GM23338 (cell line): Measurements from ENCODE around the gene CNOT4. TPM values are rescaled to one million over a fixed set of nuclear protein-coding genes. Genes with fewer than 3 reads are reported as not detected.

Experiments
- ATAC-seq: fragments of 200-7000 bp; cut with Tn5 transposase; 3 replicates; pipeline ENCODE4 v1.9.1; 2020
- DNase-seq: peaks from one replicate; pipeline ENCODE4 v3.0.0-alpha.2; 2015; ENCODE audit warnings: low spot score
- H2AFZ ChIP-seq: fragments of 200-600 bp; sonication (generic); 2 replicates; pipeline ENCODE4 v1.8.0; 2016; ENCODE audit warnings: antibody characterized with exemption, mild to moderate bottlenecking, moderate library complexity
- H3F3A ChIP-seq: fragments of 200-600 bp; sonication (generic); replicated peaks from 2 replicates; pipeline ENCODE4 v1.8.0; 2017; ENCODE audit warnings: antibody characterized with exemption, mixed run types, low read depth
- H3K27ac ChIP-seq: fragments of 200-600 bp; sonication (generic); 2 replicates; pipeline ENCODE4 v1.6.1; 2016; ENCODE audit warnings: low read depth
- H3K27me3 ChIP-seq: fragments of 200-600 bp; sonication (generic); 2 replicates; pipeline ENCODE4 v1.8.0; 2016; ENCODE audit warnings: mild to moderate bottlenecking, mixed run types, moderate library complexity; ENCODE audit not compliant: insufficient read depth
- H3K36me3 ChIP-seq: fragments of 200-600 bp; sonication (generic); 2 replicates; pipeline ENCODE4 v1.8.0; 2016; ENCODE audit warnings: mild to moderate bottlenecking; ENCODE audit not compliant: insufficient read depth
- H3K4me1 ChIP-seq: fragments of 200-600 bp; sonication (generic); 2 replicates; pipeline ENCODE4 v1.8.0; 2016; ENCODE audit warnings: mild to moderate bottlenecking, moderate library complexity; ENCODE audit not compliant: insufficient read depth
- H3K4me2 ChIP-seq: fragments of 200-600 bp; sonication (generic); 2 replicates; pipeline ENCODE4 v1.7.1; 2017; ENCODE audit warnings: mixed run types
- H3K4me3 ChIP-seq: fragments of 200-600 bp; sonication (generic); 2 replicates; pipeline ENCODE4 v1.6.1; 2016; ENCODE audit warnings: mixed run types
- H3K79me2 ChIP-seq: fragments of 200-600 bp; sonication (generic); replicated peaks from 2 replicates; pipeline ENCODE4 v1.8.0; 2017; ENCODE audit warnings: mild to moderate bottlenecking; ENCODE audit not compliant: insufficient read depth
- H3K9me2 ChIP-seq: fragments of 200-600 bp; sonication (generic); 2 replicates; pipeline ENCODE4 v1.8.0; 2017; ENCODE audit not compliant: insufficient read depth
- H4K20me1 ChIP-seq: fragments of 200-600 bp; sonication (generic); replicated peaks from 2 replicates; pipeline ENCODE4 v1.8.0; 2017; ENCODE audit warnings: mild to moderate bottlenecking; ENCODE audit not compliant: insufficient read depth
- H3K27ac Mint-ChIP-seq: 2 replicates; pipeline ENCODE4 v1.8.0; 2020; ENCODE audit warnings: inconsistent platforms, mild to moderate bottlenecking, moderate library complexity, mixed read lengths
- H3K27me3 Mint-ChIP-seq: 3 replicates; pipeline ENCODE4 v1.8.0; 2022; ENCODE audit warnings: low read depth, mild to moderate bottlenecking, moderate library complexity, mixed read lengths, inconsistent platforms; ENCODE audit not compliant: insufficient read depth, poor library complexity
- H3K36me3 Mint-ChIP-seq: 3 replicates; pipeline ENCODE4 v1.8.0; 2021; ENCODE audit warnings: low read depth, mild to moderate bottlenecking, inconsistent platforms, moderate library complexity, mixed read lengths
- H3K4me1 Mint-ChIP-seq: 3 replicates; pipeline ENCODE4 v1.8.0; 2020; ENCODE audit warnings: mild to moderate bottlenecking, inconsistent platforms, mixed read lengths
- H3K4me3 Mint-ChIP-seq: 3 replicates; pipeline ENCODE4 v1.8.0; 2021; ENCODE audit warnings: moderate library complexity, mild to moderate bottlenecking, inconsistent platforms, mixed read lengths
- H3K9me3 Mint-ChIP-seq: 3 replicates; pipeline ENCODE4 v1.8.0; 2020; ENCODE audit warnings: moderate library complexity, mild to moderate bottlenecking, inconsistent platforms, mixed read lengths
- CREB1 ChIP-seq: fragments of 250-450 bp; sonication (Bioruptor Pico); IDR thresholded peaks from 2 replicates; pipeline ENCODE4 v1.5.0; 2020; ENCODE audit warnings: low read depth, mild to moderate bottlenecking, moderate library complexity
- CTCF ChIP-seq, 2 experiments: fragments of 200-600 bp in 1 of 2; sonication (generic) in 1 of 2; conservative IDR thresholded peaks; 2 replicates each; pipeline versions ENCODE4 v1.5.1 to v1.6.1; 2016 to 2017; ENCODE audit warnings: antibody characterized with exemption in 2 of 2, low read depth in 2 of 2, mild to moderate bottlenecking in 2 of 2, moderate library complexity in 1 of 2
- ETS1 ChIP-seq: IDR thresholded peaks from 2 replicates; pipeline ENCODE4 v1.6.1; 2016; ENCODE audit warnings: antibody characterized with exemption
- EZH2 ChIP-seq: fragments of 200-600 bp; sonication (generic); IDR thresholded peaks from one replicate; pipeline ENCODE4 v1.8.0; 2017; ENCODE audit warnings: antibody characterized with exemption, mild to moderate bottlenecking, low read depth; ENCODE audit not compliant: unreplicated experiment
- EZH2phosphoT487 ChIP-seq: fragments of 200-600 bp; sonication (generic); IDR thresholded peaks from one replicate; pipeline ENCODE4 v1.8.1; 2018; ENCODE audit warnings: antibody characterized with exemption; ENCODE audit not compliant: unreplicated experiment
- JUNB ChIP-seq: IDR thresholded peaks from one replicate; pipeline ENCODE4 v1.6.1; 2016; ENCODE audit warnings: antibody characterized with exemption; ENCODE audit not compliant: unreplicated experiment
- NANOG ChIP-seq: IDR thresholded peaks from 2 replicates; pipeline ENCODE4 v1.6.1; 2016; ENCODE audit warnings: antibody characterized with exemption, borderline replicate concordance
- POLR2AphosphoS5 ChIP-seq: IDR thresholded peaks from 2 replicates; pipeline ENCODE4 v1.6.1; 2016; ENCODE audit warnings: antibody characterized with exemption, low read depth
- REST ChIP-seq: IDR thresholded peaks from one replicate; pipeline ENCODE4 v1.6.1; 2018; ENCODE audit warnings: antibody characterized with exemption; ENCODE audit not compliant: unreplicated experiment
- STAT1 ChIP-seq: IDR thresholded peaks from one replicate; pipeline ENCODE4 v1.6.1; 2016; ENCODE audit warnings: antibody characterized with exemption; ENCODE audit not compliant: unreplicated experiment
- ZNF114 ChIP-seq: fragments of 250-450 bp; sonication (Bioruptor Pico); IDR thresholded peaks from 2 replicates; pipeline ENCODE4 v1.5.0; 2020; ENCODE audit warnings: mild to moderate bottlenecking, moderate library complexity
- ZNF331 ChIP-seq: fragments of 250-450 bp; sonication (Bioruptor Pico); IDR thresholded peaks from 2 replicates; pipeline ENCODE4 v1.5.0; 2020; ENCODE audit warnings: low read depth, mild to moderate bottlenecking, moderate library complexity
- ZNF462 ChIP-seq: fragments of 250-450 bp; sonication (Bioruptor Pico); IDR thresholded peaks from 2 replicates; pipeline ENCODE4 v1.5.0; 2020; ENCODE audit warnings: mild to moderate bottlenecking, moderate library complexity
- polyA plus RNA-seq: library from polyadenylated mRNA; unstranded; fragments of >200 nt; fragmentation: Nextera tagmentation; extraction: Ambion mirVana; gene quantifications from 2 replicates; pipeline ENCODE4 v1.2.1, GENCODE V29; 2016
- total RNA-seq: library from RNA; depleted of rRNA; stranded (reverse); fragments of >200 nt; shearing (Covaris generic); gene quantifications from 2 replicates; pipeline ENCODE4 v1.2.3, GENCODE V29; 2014

Gene CNOT4
- total and polyA plus RNA-seq, 2 experiments from 2014 or later: 18.9 to 26.2 TPM

GRCh38 chr7:135390829-135391228 is 119.1 kb downstream of the CNOT4 start:
- no peaks in the 10 kb centered on the region for H4K20me1 ChIP-seq
- no peaks in the 10 kb centered on the region; the same call in 1 of the 2 replicates for H3K36me3 ChIP-seq
- H3K4me2 ChIP-seq: no peak overlapping the region
- Mint-ChIP-seq H3K36me3 (peaks cover 10% of the 10 kb centered on the region), H3K4me3 (no peak overlapping the region), H3K4me1 (peaks cover 18% of the 10 kb centered on the region), H3K27ac (no peak overlapping the region), H3K27me3 (no peaks in the 10 kb centered on the region), H3K9me3 (no peaks in the 10 kb centered on the region)
- TF ChIP-seq ZNF114 (CRISPR knock-in tag) (no peak), CREB1 (no peak), CTCF (conservative IDR thresholded peaks at IDR 0.05; ENCODE audit: low read depth in 2 of 2) (no peak), NANOG (no peak), POLR2AphosphoS5 (no peak), STAT1 (no peak), ZNF331 (CRISPR knock-in tag) (no peak), JUNB (no peak), EZH2 (no peak), ETS1 (no peak), ZNF462 (CRISPR knock-in tag) (no peak), EZH2phosphoT487 (no peak), REST (no peak)
- H3K4me1 ChIP-seq: peaks cover 24% of the 10 kb centered on the region
- no peak overlapping the region for H3K27ac ChIP-seq
- no peaks in the 10 kb centered on the region for H3K27me3 ChIP-seq
- no peak overlapping the region for H3K4me3 ChIP-seq
- no peak for ATAC-seq
- no peaks in the 10 kb centered on the region for H3F3A ChIP-seq
- H3K79me2 ChIP-seq: no peaks in the 10 kb centered on the region
- no peak overlapping the region for H2AFZ ChIP-seq
- no peaks in the 10 kb centered on the region for H3K9me2 ChIP-seq
- DNase-seq: no peak
